H1 (cell line): ENCODE data around the gene PRKAR1B. TPM values are rescaled to one million over a fixed set of nuclear protein-coding genes. Genes with fewer than 3 reads are reported as not detected.

Source experiments
- CTCF ChIA-PET: fragments of 300-600 bp; sonication (Branson Sonifier 250); formaldehyde crosslinking; loops from one replicate; lab custom pipeline; 2021; ENCODE audit not compliant: partially characterized antibody; lab: Charles Lee
- POLR2A ChIA-PET: fragments of 300-600 bp; sonication (Branson Sonifier 250); formaldehyde crosslinking; loops from one replicate; lab custom pipeline; 2021; ENCODE audit warnings: inconsistent platforms; ENCODE audit not compliant: partially characterized antibody; lab: Charles Lee
- DNase-seq, 2 experiments: peaks; one replicate each; pipeline versions ENCODE4 v3.0.0 to v3.0.0-alpha.2; 2010 to 2022; ENCODE audit warnings: low spot score in 2 of 2, low read depth in 1 of 2, mixed read lengths in 1 of 2
- FAIRE-seq: peaks from 2 replicates; lab custom pipeline; 2011; peaks lifted over from hg19 to GRCh38; lab: Jason Lieb, UNC
- H2AFZ ChIP-seq: 2 replicates; pipeline ENCODE4 v1.8.1; 2012; ENCODE audit warnings: low read length, inconsistent platforms
- H2AK5ac ChIP-seq: 2 replicates; pipeline ENCODE4 v1.6.1; 2013; ENCODE audit warnings: low read depth, low read length
- H2BK120ac ChIP-seq: replicated peaks from 2 replicates; pipeline ENCODE3; 2013; ENCODE audit warnings: low read depth, low read length, inconsistent platforms
- H2BK12ac ChIP-seq: 2 replicates; pipeline ENCODE4 v1.6.1; 2013; ENCODE audit warnings: low read depth, low read length
- H2BK15ac ChIP-seq: 2 replicates; pipeline ENCODE4 v1.6.1; 2013; ENCODE audit warnings: low read length
- H2BK20ac ChIP-seq: 2 replicates; pipeline ENCODE4 v1.6.1; 2013; ENCODE audit warnings: low read length
- H2BK5ac ChIP-seq: 2 replicates; pipeline ENCODE4 v1.6.1; 2013; ENCODE audit warnings: low read depth, low read length
- H3K14ac ChIP-seq: 2 replicates; pipeline ENCODE4 v1.6.1; 2013; ENCODE audit warnings: inconsistent platforms; ENCODE audit not compliant: insufficient read length
- H3K18ac ChIP-seq: 2 replicates; pipeline ENCODE4 v1.6.1; 2013; ENCODE audit warnings: low read length; ENCODE audit errors: extremely low read depth
- H3K23ac ChIP-seq: 2 replicates; pipeline ENCODE4 v1.6.1; 2013; ENCODE audit warnings: inconsistent platforms; ENCODE audit not compliant: insufficient read length
- H3K23me2 ChIP-seq: 2 replicates; pipeline ENCODE4 v1.6.1; 2013; ENCODE audit warnings: low read depth, low read length
- H3K27ac ChIP-seq: 2 replicates; pipeline ENCODE4 v1.6.1; 2011; ENCODE audit warnings: low read depth, low read length, inconsistent platforms
- H3K27me3 ChIP-seq, 4 experiments: replicated peaks in 1 of 4; 1 replicate in 1 of 4; 2 replicates in 3 of 4; pipeline versions ENCODE4 v1.6.1 to v1.8.1; 2011 to 2013; ENCODE audit warnings: low read length in 3 of 4, mild to moderate bottlenecking in 3 of 4, inconsistent platforms in 2 of 4, mixed read lengths in 2 of 4, moderate library complexity in 1 of 4; ENCODE audit not compliant: control insufficient read depth in 3 of 4, insufficient read depth in 3 of 4; ENCODE audit errors: extremely low read depth in 1 of 4
- H3K36me3 ChIP-seq, 4 experiments: 2 replicates each; pipeline versions ENCODE4 v1.6.1 to v1.8.1; 2011 to 2013; ENCODE audit warnings: mild to moderate bottlenecking in 4 of 4, low read length in 3 of 4, moderate library complexity in 2 of 4, control low read depth in 1 of 4, inconsistent platforms in 1 of 4; ENCODE audit not compliant: insufficient read depth in 4 of 4, control insufficient read depth in 2 of 4
- H3K4ac ChIP-seq: replicated peaks from 2 replicates; pipeline ENCODE3; 2013; ENCODE audit warnings: low read length, low read depth, mixed read lengths, inconsistent platforms; ENCODE audit not compliant: insufficient read length
- H3K4me1 ChIP-seq, 4 experiments: replicated peaks in 1 of 4; 1 replicate in 1 of 4; 2 replicates in 3 of 4; pipeline versions ENCODE4 v1.6.1 to v1.8.1; 2011 to 2013; ENCODE audit warnings: low read length in 3 of 4, inconsistent platforms in 2 of 4, mixed read lengths in 1 of 4; ENCODE audit not compliant: insufficient read depth in 4 of 4, control insufficient read depth in 3 of 4
- H3K4me2 ChIP-seq, 2 experiments: 2 replicates each; pipeline versions ENCODE4 v1.6.1 to v1.8.1; 2011 to 2013; ENCODE audit warnings: low read depth in 2 of 2, low read length in 2 of 2, control low read depth in 1 of 2, inconsistent platforms in 1 of 2, mild to moderate bottlenecking in 1 of 2; ENCODE audit not compliant: insufficient read depth in 1 of 2
- H3K4me3 ChIP-seq, 4 experiments: fragments of 200-600, 300-600 bp in 1 of 4; sonication (generic), shearing (Covaris generic), sonication (Bioruptor Twin) in 1 of 4; 2 replicates each; pipeline versions ENCODE4 v1.5.1 to v1.8.1; 2011 to 2016; ENCODE audit warnings: low read length in 4 of 4, low read depth in 3 of 4, control low read depth in 2 of 4, inconsistent platforms in 2 of 4, mild to moderate bottlenecking in 2 of 4, mixed read lengths in 1 of 4, moderate library complexity in 1 of 4; ENCODE audit not compliant: insufficient read depth in 2 of 4; ENCODE audit errors: extremely low read depth in 1 of 4
- H3K56ac ChIP-seq: replicated peaks from 2 replicates; pipeline ENCODE3; 2013; ENCODE audit warnings: low read depth, mild to moderate bottlenecking, mixed read lengths, low read length, inconsistent platforms; ENCODE audit not compliant: insufficient read length
- H3K79me1 ChIP-seq: 2 replicates; pipeline ENCODE4 v1.6.1; 2013; ENCODE audit warnings: low read depth, low read length, control low read depth
- H3K79me2 ChIP-seq, 2 experiments: 2 replicates each; pipeline versions ENCODE4 v1.6.1 to v1.8.1; 2012 to 2013; ENCODE audit warnings: low read length in 2 of 2, mild to moderate bottlenecking in 2 of 2, inconsistent platforms in 1 of 2; ENCODE audit not compliant: insufficient read depth in 2 of 2, control insufficient read depth in 1 of 2
- H3K9ac ChIP-seq, 4 experiments: replicated peaks in 1 of 4; 1 replicate in 1 of 4; 2 replicates in 3 of 4; pipeline versions ENCODE4 v1.6.1 to v1.8.1; 2011 to 2013; ENCODE audit warnings: low read depth in 3 of 4, low read length in 3 of 4, control low read depth in 2 of 4, mild to moderate bottlenecking in 2 of 4, moderate library complexity in 2 of 4, inconsistent platforms in 1 of 4; ENCODE audit errors: extremely low read depth in 1 of 4
- H3K9me3 ChIP-seq, 2 experiments: 2 replicates each; pipeline versions ENCODE4 v1.6.1 to v1.8.1; 2012 to 2013; ENCODE audit warnings: mild to moderate bottlenecking in 2 of 2, moderate library complexity in 2 of 2, control low read depth in 1 of 2, inconsistent platforms in 1 of 2, low read depth in 1 of 2, low read length in 1 of 2, mixed read lengths in 1 of 2; ENCODE audit not compliant: insufficient read depth in 2 of 2
- H4K20me1 ChIP-seq, 2 experiments: replicated peaks in 1 of 2; 2 replicates each; pipeline versions ENCODE3 to v1.8.1; 2011 to 2013; ENCODE audit warnings: inconsistent platforms in 2 of 2, low read length in 2 of 2, mild to moderate bottlenecking in 1 of 2; ENCODE audit not compliant: insufficient read depth in 2 of 2, control insufficient read depth in 1 of 2
- H4K5ac ChIP-seq: 2 replicates; pipeline ENCODE4 v1.6.1; 2013; ENCODE audit warnings: low read length, low read depth, mixed read lengths, inconsistent platforms; ENCODE audit not compliant: insufficient read length
- H4K8ac ChIP-seq: 2 replicates; pipeline ENCODE4 v1.8.0; 2013; ENCODE audit warnings: mild to moderate bottlenecking, moderate library complexity, low read length, inconsistent platforms; ENCODE audit not compliant: insufficient read depth; ENCODE audit errors: extremely low read depth
- H4K91ac ChIP-seq: replicated peaks from 2 replicates; pipeline ENCODE3; 2013; ENCODE audit warnings: low read length, mixed read lengths, inconsistent platforms; ENCODE audit not compliant: insufficient read length
- CEBPB ChIP-seq: IDR thresholded peaks from 2 replicates; pipeline ENCODE4 v1.6.1; 2012; ENCODE audit warnings: low read depth, low read length
- CTCF ChIP-seq, 3 experiments: IDR thresholded peaks; 1 replicate in 2 of 3; 2 replicates in 1 of 3; pipeline versions ENCODE4 v1.5.1 to v1.6.1; 2011; ENCODE audit warnings: low read length in 3 of 3, mild to moderate bottlenecking in 3 of 3, inconsistent platforms in 2 of 3, low read depth in 1 of 3, moderate library complexity in 1 of 3; ENCODE audit not compliant: insufficient read depth in 1 of 3; ENCODE audit errors: control extremely low read depth in 1 of 3
- HDAC2 ChIP-seq, 2 experiments: fragments of 300-600 bp in 1 of 2; sonication (generic) in 1 of 2; IDR thresholded peaks; 2 replicates each; pipeline ENCODE4 v1.6.1; 2011 to 2012; ENCODE audit warnings: low read depth in 2 of 2, low read length in 2 of 2, mild to moderate bottlenecking in 2 of 2, moderate library complexity in 2 of 2, borderline replicate concordance in 1 of 2, inconsistent platforms in 1 of 2
- MAFK ChIP-seq: IDR thresholded peaks from 2 replicates; pipeline ENCODE4 v1.6.1; 2012; ENCODE audit warnings: low read depth, mild to moderate bottlenecking, improper control_type of control experiment, low read length
- NANOG ChIP-seq: IDR thresholded peaks from 2 replicates; pipeline ENCODE4 v1.6.1; 2011; ENCODE audit warnings: low read length, low read depth, mild to moderate bottlenecking, inconsistent platforms; ENCODE audit not compliant: insufficient read depth, poor library complexity, severe bottlenecking
- RBBP5 ChIP-seq: IDR thresholded peaks from 2 replicates; pipeline ENCODE4 v1.7.1; 2012; ENCODE audit warnings: low read depth, mild to moderate bottlenecking, inconsistent platforms, low read length, moderate library complexity, borderline replicate concordance
- RNF2 ChIP-seq: fragments of 200-900, 300-1000 bp; sonication (generic); IDR thresholded peaks from 2 replicates; pipeline ENCODE4 v1.7.1; 2016; ENCODE audit warnings: borderline replicate concordance, low read depth, mild to moderate bottlenecking, antibody characterized with exemption, low read length; ENCODE audit not compliant: poor library complexity, severe bottlenecking; ENCODE audit errors: missing control alignments
- ZNF274 ChIP-seq: IDR thresholded peaks from 2 replicates; pipeline ENCODE4 v1.7.0; 2012; ENCODE audit warnings: low read length, borderline replicate concordance; ENCODE audit errors: extremely low read depth
- WGBS, 2 experiments: shearing (Covaris generic) in 1 of 2; methylation state at CpG; one replicate each; pipeline versions ENCODE4 v1.1.6 to v1.1.7; 2013 to 2015; ENCODE audit warnings: low lambda C conversion rate in 2 of 2, mixed read lengths in 2 of 2, inconsistent platforms in 1 of 2, low coverage in 1 of 2, missing lambda C conversion rate in 1 of 2; ENCODE audit not compliant: insufficient replicate concordance in 2 of 2, insufficient coverage in 1 of 2, insufficient read length in 1 of 2; ENCODE audit errors: extremely low coverage in 1 of 2, missing lambda C conversion rate in 1 of 2; 5-methylcytosine and 5-hydroxymethylcytosine counted together
- polyA plus RNA-seq, 7 experiments: library from polyadenylated mRNA; depleted of rRNA in 3 of 7; stranded (reverse) in 5 of 7; unstranded in 2 of 7; fragments of >200 nt in 5 of 7; fragments of 200-250 nt in 2 of 7; gene quantifications; 1 replicate in 5 of 7; 2 replicates in 1 of 7; 4 replicates in 1 of 7; pipeline versions ENCODE4 v1.2.1 to v1.2.3, GENCODE V29; 2011 to 2013; ENCODE audit warnings: missing spikeins in 2 of 7, mixed read lengths in 2 of 7
- total RNA-seq: library from RNA; stranded (reverse); fragmentation: NEBNext Ultra II Directional; extraction: Animal tissue kit (Norgen Biotek cat#: 25700); gene quantifications from 2 replicates; pipeline ENCODE4 v1.2.1, GENCODE V29; 2021

Gene PRKAR1B
- total and polyA plus RNA-seq, 2 of the 8 experiments (the other 6 are each of a cell fraction or from before 2014, with no cell fraction given) = 12.3 to 55.7 TPM

- Histone ChIP-seq H3K56ac (no peak overlapping the region), H2BK5ac (no peak overlapping the region), H4K20me1 (peaks cover 5 to 8% of the 10 kb centered on the region in 2 experiments), H3K4me2 (no peak overlapping the region), H2AK5ac (no peak overlapping the region), H2BK12ac (no peak overlapping the region), H3K18ac (no peak overlapping the region), H4K8ac (no peak overlapping the region), H2BK120ac (no peak overlapping the region), H4K91ac (no peak overlapping the region), H3K4me3 (no peak overlapping the region), H3K4me1 (peaks cover 0 to 5% (median under 1%) of the 10 kb centered on the region in 4 experiments; a peak in 2 of 7 replicates), H3K4ac (no peak overlapping the region), H3K9me3 (no peaks in the 10 kb centered on the region), H3K36me3 (peaks cover 2 to 23% (median 12%) of the 10 kb centered on the region in 4 experiments; a peak in 6 of 8 replicates), H2BK15ac (no peak overlapping the region), H3K27ac (no peak overlapping the region), H3K9ac (no peak overlapping the region), H3K79me1 (no peaks in the 10 kb centered on the region), H2BK20ac (no peak overlapping the region), H3K27me3 (no peaks in the 10 kb centered on the region), H3K23ac (no peak overlapping the region), H3K79me2 (no peaks in the 10 kb centered on the region), H3K14ac (no peak overlapping the region), H2AFZ (no peak overlapping the region), H4K5ac (no peak overlapping the region), H3K23me2 (no peaks in the 10 kb centered on the region)
- CTCF ChIA-PET = interaction anchor here (0.6 to 1.9 kb wide), 6 partner anchors 10 to 453 kb away, joined by 3 to 4 read pairs (median 4); no protein-coding TSS in a partner anchor
- FAIRE-seq = no peak
- POLR2A ChIA-PET = interaction anchor here (1.6 kb wide), 1 partner anchor 10 kb away, joined by 3 read pairs; no protein-coding TSS in a partner anchor
- DNase-seq = no peak
- 93% methylated on average over 24 of the region's 24 CpGs; no CpG with 5 or more reads in 1 of the 2 experiments for WGBS, 2 experiments
- TF ChIP-seq CTCF (IDR thresholded peaks at IDR 0.05; ENCODE audit: control extremely low read depth in 1 of 3, insufficient read depth in 1 of 3, low read depth in 1 of 3, low read length in 3 of 3) (no peak), NANOG (no peak), MAFK (no peak), RNF2 (no peak), ZNF274 (no peak), HDAC2 (IDR thresholded peaks at IDR 0.05; ENCODE audit: borderline replicate concordance in 1 of 2, low read depth in 2 of 2, low read length in 2 of 2) (no peak), RBBP5 (no peak), CEBPB (no peak)
These were observed 44.3 kb upstream of the PRKAR1B start for GRCh38 chr7:771234-772004.
